Tibial nerve (tissue), 4 donors: ENCODE data around the gene GARIN5A. TPM values are rescaled to one million over a fixed set of nuclear protein-coding genes. Genes with fewer than 3 reads are reported as not detected.

Experiments
- DNase-seq, 2 donors: peaks; one replicate each; pipeline ENCODE4 v3.0.0-alpha.2; 2019; ENCODE audit warnings: low spot score in 2 of 2
- H3K27ac ChIP-seq, 4 donors: fragments of 200-600 bp; sonication (generic) in 3 of 4; one replicate each; pipeline ENCODE4 v1.5.1; 2017 to 2019; ENCODE audit warnings: mild to moderate bottlenecking in 1 of 4
- H3K27me3 ChIP-seq, 2 donors: fragments of 200-600 bp; sonication (generic) in 1 of 2; one replicate each; pipeline versions ENCODE4 v1.5.1 to v1.6.0; 2017 to 2019
- H3K36me3 ChIP-seq, 3 donors: fragments of 200-600 bp; sonication (generic); one replicate each; pipeline ENCODE4 v1.5.1; 2018 to 2019
- H3K4me1 ChIP-seq, 4 donors: fragments of 200-600 bp; sonication (generic) in 3 of 4; one replicate each; pipeline ENCODE4 v1.5.1; 2017 to 2019
- H3K4me3 ChIP-seq, 4 donors: fragments of 200-600 bp; sonication (generic) in 3 of 4; one replicate each; pipeline ENCODE4 v1.5.1; 2017 to 2019; ENCODE audit warnings: mild to moderate bottlenecking in 1 of 4, moderate library complexity in 1 of 4
- H3K9me3 ChIP-seq, 4 donors: fragments of 200-600 bp; sonication (generic) in 3 of 4; one replicate each; pipeline ENCODE4 v1.5.1; 2017 to 2019
- CTCF ChIP-seq, 5 experiments: fragments of 200-600 bp in 3 of 5; fragments of 450-650 bp in 2 of 5; sonication (generic) in 3 of 5; IDR thresholded peaks; one replicate each; pipeline ENCODE4 v1.5.1; 2016 to 2019; ENCODE audit warnings: antibody characterized with exemption in 5 of 5, mild to moderate bottlenecking in 3 of 5, moderate library complexity in 2 of 5
- EP300 ChIP-seq, 2 donors: sonication (generic); formaldehyde crosslinking; IDR thresholded peaks; one replicate each; pipeline ENCODE4 v1.6.1; 2017; ENCODE audit warnings: antibody characterized with exemption in 2 of 2, mild to moderate bottlenecking in 1 of 2
- POLR2A ChIP-seq, 2 donors: fragments of 450-650 bp; IDR thresholded peaks; one replicate each; pipeline ENCODE4 v1.6.1; 2017; ENCODE audit warnings: antibody characterized with exemption in 2 of 2, mild to moderate bottlenecking in 2 of 2, moderate library complexity in 2 of 2
- WGBS, 2 donors: methylation state at CpG; one replicate each; pipeline ENCODE4 v1.1.5; 2018; 5-methylcytosine and 5-hydroxymethylcytosine counted together
- total RNA-seq, 4 donors: library from RNA; depleted of rRNA; stranded (reverse); fragments of >200 nt; gene quantifications; one replicate each; pipeline ENCODE4 v1.1.0, GENCODE V29; 2016

Gene GARIN5A
- total RNA-seq, 4 donors from 2014 or later, result not detected

GRCh38 chr19:50468818-50469217 is 7.8 kb downstream of the GARIN5A start:
- peaks cover 0 to 5% of the 10 kb centered on the region in 2 donors for H3K27me3 ChIP-seq
- WGBS, 2 donors, result 84 to 88% methylated on average over 6 of the region's 6 CpGs
- H3K4me3 ChIP-seq, result no peak overlapping the region
- H3K27ac ChIP-seq, result no peak overlapping the region
- DNase-seq, result no peak
- no peak for TF ChIP-seq EP300 (IDR thresholded peaks at IDR 0.05)
- TF ChIP-seq POLR2A (IDR thresholded peaks at IDR 0.05), result no peak
- TF ChIP-seq CTCF (IDR thresholded peaks at IDR 0.05), result no peak
- no peaks in the 10 kb centered on the region for H3K4me1 ChIP-seq
- H3K36me3 ChIP-seq, result no peaks in the 10 kb centered on the region
- H3K9me3 ChIP-seq, result no peaks in the 10 kb centered on the region

DNA sequence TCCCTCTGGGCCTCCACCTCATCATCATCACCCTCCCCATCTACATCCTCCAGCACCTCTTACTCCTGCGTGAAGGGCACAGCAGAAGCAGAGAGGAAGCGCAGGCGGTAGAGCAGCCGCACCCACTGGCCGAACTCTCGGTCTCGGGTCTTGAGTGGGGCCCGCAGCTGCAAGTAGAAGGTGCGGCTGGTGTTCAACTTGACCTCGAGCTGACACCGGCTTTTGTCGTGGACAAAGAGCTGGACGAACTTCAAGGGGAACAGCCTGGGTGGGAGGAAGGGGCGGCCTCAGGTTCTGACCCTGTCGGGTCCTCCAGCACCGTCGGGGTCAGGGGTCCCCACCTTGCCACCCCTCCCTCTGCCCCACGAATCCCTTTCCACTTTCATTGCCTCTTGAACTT is 9.1 kb downstream of the GARIN5A start:
- H3K4me1 ChIP-seq, result no peaks in the 10 kb centered on the region
- H3K27me3 ChIP-seq, result peaks cover 0 to 5% of the 10 kb centered on the region in 2 donors
- WGBS, 2 donors, result 66 to 76% methylated on average over 18 of the region's 18 CpGs
- H3K9me3 ChIP-seq, result no peaks in the 10 kb centered on the region
- TF ChIP-seq POLR2A (IDR thresholded peaks at IDR 0.05), result no peak
- no peak for TF ChIP-seq CTCF (IDR thresholded peaks at IDR 0.05)
- no peak for TF ChIP-seq EP300 (IDR thresholded peaks at IDR 0.05)
- H3K36me3 ChIP-seq, result no peaks in the 10 kb centered on the region
- H3K4me3 ChIP-seq, result no peak overlapping the region
- H3K27ac ChIP-seq, result no peak overlapping the region
- no peak for DNase-seq

DNA sequence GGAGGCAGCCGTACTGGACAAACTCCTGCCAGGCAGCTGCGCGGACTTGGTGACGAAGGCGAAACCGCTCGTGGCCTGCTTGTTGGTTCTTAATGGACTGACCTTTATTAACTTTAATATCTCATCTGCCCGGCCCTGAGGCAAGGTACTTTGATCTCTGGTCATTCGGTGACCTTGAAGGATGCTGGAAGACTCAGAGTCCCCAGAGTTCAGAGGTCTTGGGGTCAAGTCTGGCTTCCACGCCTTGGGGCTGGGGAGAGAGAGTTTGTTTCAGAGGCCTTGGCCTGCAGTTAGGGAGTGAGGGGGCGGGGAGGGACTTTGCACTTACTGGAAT is 10.0 kb downstream of the GARIN5A start:
- H3K4me1 ChIP-seq, result no peaks in the 10 kb centered on the region
- no peak overlapping the region for H3K27ac ChIP-seq
- no peak overlapping the region for H3K4me3 ChIP-seq
- H3K27me3 ChIP-seq, result peaks cover 0 to 12% of the 10 kb centered on the region in 2 donors
- TF ChIP-seq CTCF (IDR thresholded peaks at IDR 0.05), result no peak
- TF ChIP-seq EP300 (IDR thresholded peaks at IDR 0.05), result no peak
- no peak for TF ChIP-seq POLR2A (IDR thresholded peaks at IDR 0.05)
- WGBS, 2 donors, result 70 to 77% methylated on average over 11 of the region's 11 CpGs
- no peaks in the 10 kb centered on the region for H3K36me3 ChIP-seq
- H3K9me3 ChIP-seq, result no peaks in the 10 kb centered on the region
- no peak for DNase-seq

GRCh38 chr19:50465986-50466705 is 10.5 kb downstream of the GARIN5A start:
- Histone ChIP-seq H3K4me1 (no peaks in the 10 kb centered on the region), H3K36me3 (no peaks in the 10 kb centered on the region), H3K27me3 (peaks cover 0 to 16% of the 10 kb centered on the region in 2 donors), H3K9me3 (no peaks in the 10 kb centered on the region), H3K4me3 (no peak overlapping the region), H3K27ac (no peak overlapping the region)
- no peak for DNase-seq
- 31 to 52% methylated on average over 29 of the region's 29 CpGs for WGBS, 2 donors
- no peak for TF ChIP-seq EP300 (IDR thresholded peaks at IDR 0.05)
- no peak for TF ChIP-seq CTCF (IDR thresholded peaks at IDR 0.05)
- no peak for TF ChIP-seq POLR2A (IDR thresholded peaks at IDR 0.05)

DNA sequence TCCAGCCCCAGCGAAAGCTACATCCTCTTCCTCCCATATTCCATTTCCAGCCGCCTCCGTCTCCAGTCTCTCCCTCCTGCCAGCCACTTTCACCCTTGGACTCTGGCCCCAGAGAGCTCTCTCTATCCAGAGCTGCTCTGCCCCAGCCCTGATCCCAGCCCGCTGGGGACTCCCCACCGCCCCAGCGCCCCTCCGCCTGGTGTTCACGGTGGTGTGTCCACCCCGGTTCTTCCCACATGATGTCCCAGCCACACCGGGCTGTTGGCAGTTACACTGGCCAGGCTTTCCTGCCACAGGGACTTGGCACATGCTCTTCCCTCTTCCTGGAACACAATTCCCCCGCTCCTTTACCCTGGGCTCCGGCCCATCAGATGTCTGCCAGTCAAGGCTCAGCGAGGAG is 11.6 kb downstream of the GARIN5A start:
- Histone ChIP-seq H3K27ac (no peak overlapping the region), H3K4me3 (no peak overlapping the region), H3K9me3 (no peaks in the 10 kb centered on the region), H3K27me3 (peaks cover 0 to 20% of the 10 kb centered on the region in 2 donors), H3K4me1 (no peaks in the 10 kb centered on the region), H3K36me3 (no peaks in the 10 kb centered on the region)
- TF ChIP-seq EP300 (IDR thresholded peaks at IDR 0.05) (no peak), CTCF (IDR thresholded peaks at IDR 0.05) (no peak), POLR2A (IDR thresholded peaks at IDR 0.05) (no peak)
- WGBS, 2 donors, result 89 to 93% methylated on average over 13 of the region's 13 CpGs
- DNase-seq, result no peak
